Right cardiac atrium (tissue), 5 donors: ENCODE measurements around the gene LRRC45. TPM values are rescaled to one million over a fixed set of nuclear protein-coding genes. Genes with fewer than 3 reads are reported as not detected.
A peak's percentile ranks its signal among the peaks of the same experiment; 100 is the strongest.

Experiments used
- ATAC-seq, 2 donors: fragments of 200-7000 bp; cut with Tn5 transposase; one replicate each; pipeline versions ENCODE4 v1.8.0 to v1.9.1; 2020; ENCODE audit warnings: moderate library complexity in 2 of 2, mild to moderate bottlenecking in 1 of 2
- DNase-seq, 3 donors: peaks; one replicate each; pipeline ENCODE4 v3.0.0-alpha.2; 2020
- H3K27ac ChIP-seq: one replicate; pipeline ENCODE4 v1.5.1; 2013; ENCODE audit warnings: mild to moderate bottlenecking, low read length, control low read depth, moderate library complexity
- H3K27me3 ChIP-seq: one replicate; pipeline ENCODE4 v1.6.1; 2013; ENCODE audit not compliant: control insufficient read depth, insufficient read depth
- H3K4me1 ChIP-seq: one replicate; pipeline ENCODE4 v1.6.1; 2013; ENCODE audit warnings: low read length; ENCODE audit not compliant: control insufficient read depth, insufficient read depth
- H3K4me3 ChIP-seq: one replicate; pipeline ENCODE4 v1.5.1; 2013; ENCODE audit warnings: low read length, control low read depth
- H3K9me3 ChIP-seq: one replicate; pipeline ENCODE4 v1.6.1; 2013; ENCODE audit warnings: low read length; ENCODE audit not compliant: control insufficient read depth
- WGBS: extraction: QIAGEN DNeasy Blood & Tissue Kit; methylation state at CpG from one replicate; pipeline ENCODE4 v1.1.7; 2013; 5-methylcytosine and 5-hydroxymethylcytosine counted together
- intact Hi-C, 4 donors: fragments of 100-400 bp; cut with DNase I; formaldehyde crosslinking; loops; one replicate each; pipeline versions ENCODE4 v1.11.0 to v1.14.0; 2022 to 2023
- polyA plus RNA-seq: library from polyadenylated mRNA; stranded (reverse); fragments of 200-250 nt; gene quantifications from one replicate; pipeline ENCODE4 v1.2.3, GENCODE V29; 2013
- total RNA-seq, 4 donors: library from RNA; stranded (reverse); fragmentation: NEBNext Ultra II Directional; extraction: Animal tissue kit (Norgen Biotek cat#: 25700); gene quantifications; one replicate each; pipeline ENCODE4 v1.2.1, GENCODE V29; 2021
- donor health status: healthy with polysubstance abuse.
- donor health status: DM: no; HTN: yes; CAD: no.
- donor health status: DM: no; HTN: no; CAD: no.
- donor health status: DM: no; HTN: yes; CAD: no; lungs with severe emphysema.
- donor health status: DM: yes; HTN: yes; CAD: no.

The LRRC45 gene
- total and polyA plus RNA-seq, 5 donors = 3.2 to 6.7 (median 5.5) TPM

- intact Hi-C loops = loop anchor here in 2 of 4 donors (5.0 kb wide), 2 partner anchors 61 to 66 kb away; partner anchors contain the start of gene NOTUM (in 1 of the 2)
- Histone ChIP-seq H3K9me3 (no peaks in the 10 kb centered on the region), H3K27ac (no peak overlapping the region), H3K4me1 (peaks cover 3% of the 10 kb centered on the region), H3K4me3 (peak overlapping the region; percentile 75), H3K27me3 (no peaks in the 10 kb centered on the region)
- ATAC-seq = peak in 1 of 2 donors; percentile 1
- WGBS = 7% methylated on average over 55 of the region's 55 CpGs
- no peak for DNase-seq
These were observed 539 bp downstream of the LRRC45 start for GRCh38 chr17:82023447-82024241.

GRCh38 chr17:82024859-82025258 is 1.8 kb downstream of the LRRC45 start:
- WGBS = 96% methylated on average over 17 of the region's 17 CpGs
- H3K27ac ChIP-seq = no peak overlapping the region
- intact Hi-C loops = loop anchor here in 3 of 4 donors (5.0 kb wide), 3 partner anchors 63 to 127 kb away; partner anchors contain the start of gene NOTUM (in 1 of the 3)
- H3K27me3 ChIP-seq = no peaks in the 10 kb centered on the region
- ATAC-seq (no peak), DNase-seq (no peak)
- no peaks in the 10 kb centered on the region for H3K9me3 ChIP-seq
- H3K4me3 ChIP-seq = no peak overlapping the region
- peaks cover 3% of the 10 kb centered on the region for H3K4me1 ChIP-seq

GRCh38 chr17:82025401-82026107 is 2.4 kb downstream of the LRRC45 start:
- Histone ChIP-seq H3K27me3 (no peaks in the 10 kb centered on the region), H3K4me1 (peaks cover 3% of the 10 kb centered on the region), H3K27ac (no peak overlapping the region), H3K4me3 (no peak overlapping the region), H3K9me3 (no peaks in the 10 kb centered on the region)
- intact Hi-C loops = loop anchor here in 1 of 4 donors (5.0 kb wide), 1 partner anchor 127 kb away; no protein-coding TSS in a partner anchor
- DNase-seq (no peak), ATAC-seq (no peak)
- 93% methylated on average over 25 of the region's 25 CpGs for WGBS

- no peaks in the 10 kb centered on the region for H3K9me3 ChIP-seq
- H3K4me3 ChIP-seq = no peak overlapping the region
- intact Hi-C loops = loop anchor here in 1 of 4 donors (5.0 kb wide), 1 partner anchor 124 kb away; no protein-coding TSS in a partner anchor
- DNase-seq = no peak
- WGBS = 95% methylated on average over 13 of the region's 13 CpGs
- no peaks in the 10 kb centered on the region for H3K4me1 ChIP-seq
- no peak for ATAC-seq
- no peak overlapping the region for H3K27ac ChIP-seq
- H3K27me3 ChIP-seq = no peaks in the 10 kb centered on the region
These were observed 5.1 kb downstream of the LRRC45 start for GRCh38 chr17:82028246-82028645.

- Histone ChIP-seq H3K9me3 (no peaks in the 10 kb centered on the region), H3K4me3 (no peak overlapping the region), H3K4me1 (no peaks in the 10 kb centered on the region), H3K27me3 (no peaks in the 10 kb centered on the region), H3K27ac (no peak overlapping the region)
- ATAC-seq = no peak
- intact Hi-C loops = loop anchor here in 1 of 4 donors (5.0 kb wide), 1 partner anchor 123 kb away; no protein-coding TSS in a partner anchor
- WGBS = 99% methylated on average over 9 of the region's 9 CpGs
- no peak for DNase-seq
These were observed 5.9 kb downstream of the LRRC45 start for GRCh38 chr17:82028966-82029365.

- H3K4me3 ChIP-seq = no peak overlapping the region
- H3K27ac ChIP-seq = no peak overlapping the region
- no peak for ATAC-seq
- intact Hi-C loops = loop anchor here in 1 of 4 donors (5.0 kb wide), 1 partner anchor 123 kb away; no protein-coding TSS in a partner anchor
- H3K9me3 ChIP-seq = no peaks in the 10 kb centered on the region
- 95% methylated on average over 16 of the region's 16 CpGs for WGBS
- no peak for DNase-seq
- H3K4me1 ChIP-seq = no peaks in the 10 kb centered on the region
- H3K27me3 ChIP-seq = no peaks in the 10 kb centered on the region
These were observed 6.3 kb downstream of the LRRC45 start for GRCh38 chr17:82029391-82029790.

GRCh38 chr17:82029990-82030469 is 6.9 kb downstream of the LRRC45 start:
- WGBS = 67% methylated on average over 31 of the region's 31 CpGs
- no peak overlapping the region for H3K4me3 ChIP-seq
- no peaks in the 10 kb centered on the region for H3K4me1 ChIP-seq
- no peak overlapping the region for H3K27ac ChIP-seq
- no peak for DNase-seq
- no peaks in the 10 kb centered on the region for H3K9me3 ChIP-seq
- ATAC-seq = peak in 1 of 2 donors; percentile 4
- intact Hi-C loops = loop anchor here in 3 of 4 donors (2.0 to 5.0 kb wide), 2 partner anchors 122 to 125 kb away; no protein-coding TSS in a partner anchor
- H3K27me3 ChIP-seq = no peaks in the 10 kb centered on the region

GRCh38 chr17:82030470-82031302 is 7.6 kb downstream of the LRRC45 start:
- peak overlapping the region; percentile 23 for H3K4me3 ChIP-seq
- H3K27me3 ChIP-seq = no peaks in the 10 kb centered on the region
- no peak overlapping the region for H3K27ac ChIP-seq
- no peaks in the 10 kb centered on the region for H3K9me3 ChIP-seq
- 1% methylated on average over 94 of the region's 94 CpGs for WGBS
- intact Hi-C loops = loop anchor here in 2 of 4 donors (2.0 kb wide), 1 partner anchor 124 kb away; no protein-coding TSS in a partner anchor
- ATAC-seq (peak; percentile 74 to 81), DNase-seq (peak; percentile 85 to 94 (median 92))
- no peaks in the 10 kb centered on the region for H3K4me1 ChIP-seq

- no peak for DNase-seq
- intact Hi-C loops = loop anchor here in 2 of 4 donors (2.0 kb wide), 1 partner anchor 123 kb away; no protein-coding TSS in a partner anchor
- no peak within 1 kb of the TSS for H3K27ac ChIP-seq
These were observed 8.3 kb downstream of the LRRC45 start, which contains the start of gene RAC3 for GRCh38 chr17:82031303-82031884. TSS of gene RAC3 (plus strand) at chr17:82031678. CDS start at chr17:82031762, 84 bp downstream.

More at GRCh38 chr17:82031303-82031884, 8.3 kb downstream of the LRRC45 start, which contains the start of gene RAC3:
- under 1% methylated on average over 96 of the region's 96 CpGs for WGBS
- peaks cover 2% of the 10 kb centered on the region for H3K4me1 ChIP-seq
- H3K9me3 ChIP-seq = no peaks in the 10 kb centered on the region
- no peaks in the 10 kb centered on the region for H3K27me3 ChIP-seq
- ATAC-seq = peak in 1 of 2 donors; percentile 4
- peak within 1 kb of the TSS; percentile 23 for H3K4me3 ChIP-seq
